HG03045 (cell line): Measurements from ENCODE around the gene CCDC167.
"Not testable (repeated sequence)": the region's sequence is repeated elsewhere in the genome, so short reads cannot be mapped to it uniquely, and the experiment has no call there.

Source experiments
- ATAC-seq: cut with Tn5 transposase; IDR thresholded peaks from one replicate; pipeline ENCODE4 v1.9.1; 2021; ENCODE audit warnings: mild to moderate bottlenecking, moderate library complexity; ENCODE audit not compliant: unreplicated experiment

Gene CCDC167

GRCh38 chr6:37512400-37513011 is 12.8 kb upstream of the CCDC167 start:
- no peak for ATAC-seq

- ATAC-seq, result no peak
These were observed 12.3 kb upstream of the CCDC167 start for GRCh38 chr6:37511910-37512399.

- no peak for ATAC-seq
These were observed 11.5 kb upstream of the CCDC167 start for GRCh38 chr6:37511201-37511600.

GRCh38 chr6:37507690-37508421 is 8.2 kb upstream of the CCDC167 start:
- no peak for ATAC-seq

- ATAC-seq, result no peak
These were observed 7.4 kb upstream of the CCDC167 start for GRCh38 chr6:37507077-37507476.

GRCh38 chr6:37506479-37506878 is 6.8 kb upstream of the CCDC167 start:
- ATAC-seq, result no peak

GRCh38 chr6:37504024-37504423 is 4.3 kb upstream of the CCDC167 start:
- ATAC-seq, result no peak

- ATAC-seq, result no peak
These were observed 3.7 kb upstream of the CCDC167 start for GRCh38 chr6:37503309-37503965.

GRCh38 chr6:37502703-37503291 is 3.1 kb upstream of the CCDC167 start:
- ATAC-seq, result no peak

- ATAC-seq, result no peak
These were observed 2.2 kb upstream of the CCDC167 start for GRCh38 chr6:37501632-37502491.

GRCh38 chr6:37500904-37501303 is 1.2 kb upstream of the CCDC167 start:
- not testable (repeated sequence) for ATAC-seq

- ATAC-seq, result no peak
These were observed 558 bp upstream of the CCDC167 start for GRCh38 chr6:37500294-37500608.

GRCh38 chr6:37496951-37497885 is 2.5 kb downstream of the CCDC167 start:
- no peak for ATAC-seq

- ATAC-seq, result no peak
These were observed 4.3 kb downstream of the CCDC167 start for GRCh38 chr6:37495244-37495934.

- ATAC-seq, result no peak
These were observed 6.1 kb downstream of the CCDC167 start for GRCh38 chr6:37493661-37493995.

- ATAC-seq, result no peak
These were observed 6.6 kb downstream of the CCDC167 start for GRCh38 chr6:37492991-37493660.

GRCh38 chr6:37492236-37492972 is 7.3 kb downstream of the CCDC167 start:
- no peak for ATAC-seq

- ATAC-seq, result no peak
These were observed 7.9 kb downstream of the CCDC167 start for GRCh38 chr6:37491830-37492208.
